ENCODE data around the gene RPS15A.
"Not testable (repeated sequence)": the region's sequence is repeated elsewhere in the genome, so short reads cannot be mapped to it uniquely, and the experiment has no call there.

DNA sequence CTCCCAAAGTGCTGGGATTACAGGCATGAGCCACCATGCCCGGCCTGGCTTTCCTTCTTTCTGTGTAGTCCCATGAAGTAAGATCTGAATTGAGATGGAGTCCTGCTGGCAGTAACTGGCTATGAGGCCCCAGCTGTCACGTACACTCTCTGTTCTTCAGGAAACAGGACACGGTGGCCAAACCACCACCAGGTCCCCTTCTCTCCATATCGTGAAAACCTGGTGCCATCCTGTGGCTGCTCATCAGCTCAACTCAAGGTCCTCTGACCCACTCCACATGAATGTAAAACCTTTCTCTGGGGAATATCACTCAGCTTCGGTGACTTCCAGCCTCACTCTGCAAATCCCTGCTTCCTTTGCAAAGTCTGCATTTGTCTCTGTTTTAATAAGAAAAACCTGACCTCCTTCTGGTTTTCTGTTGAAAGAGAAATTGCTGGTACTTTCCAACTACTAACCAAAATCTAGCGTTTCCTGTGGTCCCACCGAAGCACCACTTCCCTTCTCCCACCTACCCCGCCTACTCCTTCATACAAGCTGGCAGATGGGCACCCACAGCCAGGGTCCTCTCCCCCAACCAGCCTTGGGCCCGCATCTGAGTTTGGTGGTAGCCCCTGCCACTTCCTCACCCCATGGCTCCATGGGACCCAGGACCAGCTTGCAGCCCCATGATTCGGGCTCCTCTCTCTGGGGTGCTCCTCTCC lies 32.0 kb downstream of the RPS15A start:
- TF ChIP-seq CTCF, POLR2A (IDR thresholded peaks at IDR 0.05): not testable (repeated sequence)
